ENCODE measurements around the gene LZTR1.

Gene LZTR1

DNA sequence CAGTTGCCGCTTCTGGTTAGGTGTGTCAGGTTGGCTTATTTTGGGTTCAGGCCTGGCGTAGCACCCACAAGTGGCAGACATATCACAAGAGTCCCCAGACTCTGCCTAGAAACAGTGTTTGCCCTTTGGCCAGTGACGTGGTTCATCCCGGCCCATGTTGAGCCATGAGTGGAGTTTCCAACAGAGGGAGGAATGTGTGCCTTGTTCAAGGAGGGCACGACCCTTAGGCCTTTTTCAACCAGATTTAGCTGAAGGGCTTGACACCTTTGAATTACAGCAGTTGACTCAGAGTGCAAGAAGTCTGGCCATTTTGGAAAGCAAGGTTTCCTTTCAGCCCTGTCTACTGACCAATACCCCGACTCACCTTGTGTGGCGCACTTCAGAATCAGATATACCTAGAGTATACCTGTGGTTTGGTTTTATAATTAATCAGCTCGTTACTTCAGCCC lies 30.1 kb upstream of the LZTR1 start:
- Histone ChIP-seq H3K9ac (no peak overlapping the region), H3K27ac (no peak overlapping the region), H3K79me2 (peaks cover 10% of the 10 kb centered on the region), H3K9me3 (ENCODE audit: control insufficient read depth, low read length) (no peaks in the 10 kb centered on the region), H3K36me3 (ENCODE audit: control insufficient read depth, insufficient read depth, low read length) (no peaks in the 10 kb centered on the region), H2AFZ (no peak overlapping the region), H3K4me3 (ENCODE audit: low read depth, low read length) (no peak overlapping the region), H3K4me1 (no peaks in the 10 kb centered on the region), H3K4me2 (ENCODE audit: low read length) (no peak overlapping the region), H3K27me3 (ENCODE audit: control insufficient read depth, insufficient read depth, low read length) (no peaks in the 10 kb centered on the region)
- TF ChIP-seq, protein P1, sequence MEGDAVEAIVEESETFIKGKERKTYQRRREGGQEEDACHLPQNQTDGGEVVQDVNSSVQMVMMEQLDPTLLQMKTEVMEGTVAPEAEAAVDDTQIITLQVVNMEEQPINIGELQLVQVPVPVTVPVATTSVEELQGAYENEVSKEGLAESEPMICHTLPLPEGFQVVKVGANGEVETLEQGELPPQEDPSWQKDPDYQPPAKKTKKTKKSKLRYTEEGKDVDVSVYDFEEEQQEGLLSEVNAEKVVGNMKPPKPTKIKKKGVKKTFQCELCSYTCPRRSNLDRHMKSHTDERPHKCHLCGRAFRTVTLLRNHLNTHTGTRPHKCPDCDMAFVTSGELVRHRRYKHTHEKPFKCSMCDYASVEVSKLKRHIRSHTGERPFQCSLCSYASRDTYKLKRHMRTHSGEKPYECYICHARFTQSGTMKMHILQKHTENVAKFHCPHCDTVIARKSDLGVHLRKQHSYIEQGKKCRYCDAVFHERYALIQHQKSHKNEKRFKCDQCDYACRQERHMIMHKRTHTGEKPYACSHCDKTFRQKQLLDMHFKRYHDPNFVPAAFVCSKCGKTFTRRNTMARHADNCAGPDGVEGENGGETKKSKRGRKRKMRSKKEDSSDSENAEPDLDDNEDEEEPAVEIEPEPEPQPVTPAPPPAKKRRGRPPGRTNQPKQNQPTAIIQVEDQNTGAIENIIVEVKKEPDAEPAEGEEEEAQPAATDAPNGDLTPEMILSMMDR (IDR thresholded peaks at IDR 0.05): no peak

DNA sequence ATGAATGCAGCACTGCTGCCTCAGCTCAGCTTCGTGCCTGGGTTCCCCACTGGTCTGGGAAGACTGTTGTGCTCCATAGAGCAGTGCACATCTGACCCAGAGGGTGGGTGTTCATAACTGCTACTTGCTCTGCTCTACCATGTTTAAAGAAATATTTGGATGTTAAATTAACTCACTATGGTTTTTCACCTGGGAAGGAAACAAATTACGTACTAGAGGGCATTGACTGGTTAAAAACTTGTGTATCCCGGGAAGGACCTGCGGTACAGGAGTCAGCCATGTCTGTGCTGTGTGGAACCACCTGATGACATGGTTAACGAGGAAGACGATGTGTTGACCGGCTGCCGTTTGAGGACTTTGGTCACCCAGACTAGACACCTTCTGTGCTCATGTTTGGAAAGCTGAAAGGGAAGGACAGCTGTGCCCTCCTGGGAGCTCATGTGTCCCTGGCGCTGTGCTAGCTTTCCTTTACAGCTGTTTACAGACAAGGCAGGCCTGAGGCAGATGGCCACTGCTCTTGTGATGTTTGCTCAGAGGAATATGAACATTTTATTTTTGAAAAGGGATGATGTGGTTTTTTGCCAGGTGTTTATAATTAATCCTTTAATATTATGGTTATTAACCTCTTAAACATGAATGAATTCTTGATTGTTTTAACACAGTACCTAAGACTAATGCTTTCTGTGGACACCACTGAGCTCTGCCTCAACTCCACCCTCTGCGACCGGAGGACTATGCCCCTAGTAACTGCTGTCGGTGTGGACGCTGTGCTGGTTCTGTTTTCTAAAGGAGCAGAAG lies 29.4 kb upstream of the LZTR1 start:
- H3K79me2 ChIP-seq: peaks cover 6% of the 10 kb centered on the region
- H3K36me3 ChIP-seq (ENCODE audit: control insufficient read depth, insufficient read depth, low read length): no peaks in the 10 kb centered on the region
- H3K27me3 ChIP-seq (ENCODE audit: control insufficient read depth, insufficient read depth, low read length): no peaks in the 10 kb centered on the region
- no peak overlapping the region for H2AFZ ChIP-seq
- no peak overlapping the region for H3K4me3 ChIP-seq (ENCODE audit: low read depth, low read length)
- H3K27ac ChIP-seq: no peak overlapping the region
- no peak overlapping the region for H3K4me2 ChIP-seq (ENCODE audit: low read length)
- H3K9me3 ChIP-seq (ENCODE audit: control insufficient read depth, low read length): no peaks in the 10 kb centered on the region
- TF ChIP-seq, protein P1 (IDR thresholded peaks at IDR 0.05): no peak
- no peaks in the 10 kb centered on the region for H3K4me1 ChIP-seq
- H3K9ac ChIP-seq: no peak overlapping the region

DNA sequence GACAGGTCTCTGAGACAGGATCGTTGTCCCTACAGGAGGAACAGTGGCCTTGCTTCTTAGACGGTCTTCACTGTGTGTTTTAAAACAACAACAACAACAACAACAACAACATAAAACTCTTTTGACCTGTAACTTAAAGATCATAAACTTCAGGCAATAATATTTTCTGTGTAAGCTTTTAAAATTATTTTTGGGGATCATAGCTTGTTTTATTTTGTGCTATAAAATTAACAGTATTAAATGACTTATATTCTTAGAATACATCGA lies 28.8 kb upstream of the LZTR1 start:
- no peak overlapping the region for H3K27ac ChIP-seq
- no peaks in the 10 kb centered on the region for H3K36me3 ChIP-seq (ENCODE audit: control insufficient read depth, insufficient read depth, low read length)
- H3K9ac ChIP-seq: no peak overlapping the region
- no peak overlapping the region for H3K4me2 ChIP-seq (ENCODE audit: low read length)
- H3K79me2 ChIP-seq: peaks cover under 1% of the 10 kb centered on the region
- H3K9me3 ChIP-seq (ENCODE audit: control insufficient read depth, low read length): no peaks in the 10 kb centered on the region
- H3K4me1 ChIP-seq: no peaks in the 10 kb centered on the region
- H3K27me3 ChIP-seq (ENCODE audit: control insufficient read depth, insufficient read depth, low read length): no peaks in the 10 kb centered on the region
- no peak overlapping the region for H2AFZ ChIP-seq
- H3K4me3 ChIP-seq (ENCODE audit: low read depth, low read length): no peak overlapping the region
- TF ChIP-seq, protein P1 (IDR thresholded peaks at IDR 0.05): no peak

DNA sequence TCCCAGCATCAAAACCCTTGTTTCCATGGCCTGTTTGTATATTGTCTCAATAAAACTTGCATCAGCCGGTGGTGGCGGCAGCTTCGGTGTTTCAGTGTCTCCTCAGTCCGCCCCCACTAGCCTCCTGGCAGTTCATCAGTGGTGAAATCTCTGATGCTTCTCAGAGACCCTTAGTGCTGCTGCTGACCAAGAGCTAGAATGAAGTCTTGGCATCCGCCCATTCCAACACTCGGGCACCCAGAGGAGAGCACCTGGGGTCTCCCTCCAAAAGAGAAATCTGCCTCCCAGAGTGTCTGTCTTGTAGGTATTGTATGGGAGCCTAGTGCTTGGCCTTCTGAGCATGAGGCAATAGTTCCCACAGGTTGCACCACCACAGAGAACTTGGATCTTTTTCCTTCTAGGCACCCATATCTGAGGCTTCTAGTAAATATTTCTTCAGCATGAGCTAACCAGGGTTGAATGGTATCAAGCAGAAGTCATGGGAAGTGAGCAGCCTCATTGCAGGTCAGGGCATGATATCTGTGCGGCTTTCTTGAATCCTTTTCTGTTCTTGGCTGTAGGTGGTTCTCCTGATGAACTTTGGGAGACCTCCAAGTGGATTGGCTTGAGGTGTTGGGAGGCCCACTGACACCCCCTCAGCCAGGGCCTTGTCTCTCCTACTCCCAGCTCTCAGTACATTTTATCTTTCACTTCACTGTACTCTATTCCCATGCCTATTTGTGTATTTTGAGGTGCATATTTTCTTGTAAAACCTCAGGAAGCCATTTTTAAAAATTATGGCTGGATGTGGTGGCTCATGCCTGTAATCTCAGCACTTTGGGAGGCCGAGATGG lies 28.2 kb upstream of the LZTR1 start:
- H2AFZ ChIP-seq: no peak overlapping the region
- no peak overlapping the region for H3K4me2 ChIP-seq (ENCODE audit: low read length)
- H3K4me3 ChIP-seq (ENCODE audit: low read depth, low read length): no peak overlapping the region
- H3K9ac ChIP-seq: no peak overlapping the region
- TF ChIP-seq, protein P1 (IDR thresholded peaks at IDR 0.05): no peak
- H3K36me3 ChIP-seq (ENCODE audit: control insufficient read depth, insufficient read depth, low read length): no peaks in the 10 kb centered on the region
- H3K79me2 ChIP-seq: no peaks in the 10 kb centered on the region
- no peak overlapping the region for H3K27ac ChIP-seq
- H3K27me3 ChIP-seq (ENCODE audit: control insufficient read depth, insufficient read depth, low read length): no peaks in the 10 kb centered on the region
- H3K9me3 ChIP-seq (ENCODE audit: control insufficient read depth, low read length): no peaks in the 10 kb centered on the region
- H3K4me1 ChIP-seq: no peaks in the 10 kb centered on the region
